HCT116 (cell line): ENCODE data around the gene ZNF331. TPM values are rescaled to one million over a fixed set of nuclear protein-coding genes. Genes with fewer than 3 reads are reported as not detected.

Experiments used
- ATAC-seq: fragments of 200-7000 bp; cut with Tn5 transposase; 2 replicates; pipeline ENCODE4 v1.9.1; 2020; ENCODE audit warnings: mild to moderate bottlenecking, moderate library complexity
- BruUV-seq: library from RNA; stranded (reverse); fragments of 400-500 nt; replicated peaks from 2 replicates; lab custom pipeline; 2021; lab: Mats Ljungman, UMichigan
- CTCF ChIA-PET: fragments of 300-600 bp; sonication (Branson Sonifier 250); formaldehyde crosslinking; loops from one replicate; lab custom pipeline; 2021; ENCODE audit warnings: antibody characterized with exemption; lab: Charles Lee
- POLR2A ChIA-PET: fragments of 300-600, 350-600 bp; sonication (Branson Sonifier 250); formaldehyde crosslinking; loops from one replicate; lab custom pipeline; 2021; ENCODE audit warnings: antibody characterized with exemption; lab: Charles Lee
- RAD21 ChIA-PET, 2 experiments: fragments of 300-600 bp; sonication (Branson Sonifier 250); formaldehyde crosslinking; loops; one replicate each; lab custom pipeline; 2023; ENCODE audit warnings: low total read pairs in 2 of 2; ENCODE audit not compliant: uncharacterized antibody in 2 of 2, unreplicated experiment in 2 of 2, low non-redundant PET in 1 of 2; lab: Charles Lee
- DNase-seq: peaks from one replicate; pipeline ENCODE4 v3.0.0-alpha.2; 2010; ENCODE audit warnings: low read depth, low spot score
- H2AFZ ChIP-seq: fragments of 200-600 bp; shearing (Covaris generic), sonication (generic); 2 replicates; pipeline ENCODE4 v1.6.1; 2017; ENCODE audit warnings: low read depth, mixed run types, mixed read lengths, antibody characterized with exemption, low read length; ENCODE audit not compliant: poor library complexity, severe bottlenecking
- H3K27ac ChIP-seq: 2 replicates; pipeline ENCODE4 v1.5.1; 2012; ENCODE audit warnings: low read depth, low read length
- H3K27me3 ChIP-seq: fragments of 200-600 bp; sonication (generic); 2 replicates; pipeline ENCODE4 v1.6.1; 2016; ENCODE audit warnings: mixed run types, low read length, mixed read lengths; ENCODE audit not compliant: insufficient read depth
- H3K36me3 ChIP-seq, 2 experiments: fragments of 200-500 bp in 1 of 2; fragments of 200-600 bp in 1 of 2; sonication (Bioruptor generic) in 1 of 2; sonication (generic) in 1 of 2; 2 replicates each; pipeline versions ENCODE4 v1.5.1 to v1.6.1; 2014 to 2016; ENCODE audit warnings: low read length in 2 of 2, inconsistent platforms in 1 of 2, mixed read lengths in 1 of 2, mixed run types in 1 of 2; ENCODE audit not compliant: insufficient read depth in 2 of 2, control insufficient read depth in 1 of 2
- H3K4me1 ChIP-seq, 2 experiments: fragments of 200-600 bp in 1 of 2; sonication (generic) in 1 of 2; 2 replicates each; pipeline versions ENCODE4 v1.5.1 to v1.6.1; 2012 to 2017; ENCODE audit warnings: low read length in 2 of 2, inconsistent platforms in 1 of 2, mild to moderate bottlenecking in 1 of 2, mixed read lengths in 1 of 2, mixed run types in 1 of 2, moderate library complexity in 1 of 2; ENCODE audit not compliant: insufficient read depth in 2 of 2, control insufficient read depth in 1 of 2
- H3K4me2 ChIP-seq: fragments of 200-600 bp; sonication (generic); 2 replicates; pipeline ENCODE4 v1.6.1; 2017; ENCODE audit warnings: mixed run types, low read length, mixed read lengths
- H3K4me3 ChIP-seq, 2 experiments: fragments of 200-600 bp in 1 of 2; sonication (generic) in 1 of 2; replicated peaks in 1 of 2; 2 replicates each; pipeline ENCODE4 v1.5.1; 2011 to 2016; ENCODE audit warnings: low read length in 2 of 2, control low read depth in 1 of 2, low read depth in 1 of 2, mild to moderate bottlenecking in 1 of 2, mixed read lengths in 1 of 2, mixed run types in 1 of 2
- H3K79me2 ChIP-seq: fragments of 200-600 bp; sonication (generic); 2 replicates; pipeline ENCODE4 v1.6.1; 2017; ENCODE audit warnings: mild to moderate bottlenecking, mixed run types, low read length, moderate library complexity, mixed read lengths; ENCODE audit not compliant: insufficient read depth
- H3K9ac ChIP-seq: fragments of 200-600 bp; sonication (generic); 2 replicates; pipeline ENCODE4 v1.6.1; 2016; ENCODE audit warnings: low read length, mixed read lengths
- H3K9me2 ChIP-seq: fragments of 200-600 bp; sonication (generic), shearing (Covaris generic); 2 replicates; pipeline ENCODE4 v1.6.1; 2017; ENCODE audit warnings: mixed run types, mild to moderate bottlenecking, moderate library complexity; ENCODE audit not compliant: insufficient read depth
- H3K9me3 ChIP-seq, 2 experiments: fragments of 200-500 bp in 1 of 2; fragments of 200-600 bp in 1 of 2; sonication (Bioruptor generic) in 1 of 2; sonication (generic) in 1 of 2; 2 replicates each; pipeline ENCODE4 v1.6.1; 2014 to 2017; ENCODE audit warnings: low read length in 2 of 2, mixed read lengths in 2 of 2, inconsistent platforms in 1 of 2, low read depth in 1 of 2, mild to moderate bottlenecking in 1 of 2, mixed run types in 1 of 2, moderate library complexity in 1 of 2; ENCODE audit not compliant: control insufficient read depth in 1 of 2, insufficient read depth in 1 of 2
- H4K20me1 ChIP-seq: fragments of 200-600 bp; sonication (generic), shearing (Covaris generic); 2 replicates; pipeline ENCODE4 v1.6.1; 2017; ENCODE audit warnings: mixed run types, mild to moderate bottlenecking, moderate library complexity; ENCODE audit not compliant: insufficient read depth
- EGR1 ChIP-seq: IDR thresholded peaks from 2 replicates; pipeline ENCODE4 v1.6.1; 2012; ENCODE audit warnings: low read depth
- EZH2 ChIP-seq: fragments of 200-600 bp; sonication (generic); IDR thresholded peaks from 2 replicates; pipeline ENCODE4 v1.6.1; 2017; ENCODE audit warnings: antibody characterized with exemption, mixed run types
- FOSL1 ChIP-seq: IDR thresholded peaks from 2 replicates; pipeline ENCODE4 v1.6.1; 2012; ENCODE audit warnings: low read depth
- POLR2A ChIP-seq: IDR thresholded peaks from 2 replicates; pipeline ENCODE4 v1.7.0; 2011; ENCODE audit warnings: borderline replicate concordance; ENCODE audit not compliant: insufficient read depth, insufficient read length; ENCODE audit errors: extremely low read depth
- RAD21 ChIP-seq: IDR thresholded peaks from 2 replicates; pipeline ENCODE4 v1.6.1; 2012; ENCODE audit warnings: low read depth, mild to moderate bottlenecking
- SP1 ChIP-seq: IDR thresholded peaks from 2 replicates; pipeline ENCODE4 v1.6.1; 2012; ENCODE audit warnings: low read depth
- SRF ChIP-seq: IDR thresholded peaks from 2 replicates; pipeline ENCODE4 v1.6.1; 2012; ENCODE audit warnings: low read depth
- TCF7L2 ChIP-seq: IDR thresholded peaks from 2 replicates; pipeline ENCODE4 v1.7.0; 2011; ENCODE audit warnings: borderline replicate concordance, inconsistent platforms; ENCODE audit not compliant: insufficient read depth, insufficient read length; ENCODE audit errors: extremely low read depth
- ZNF274 ChIP-seq: fragments of 200-500 bp; sonication (Bioruptor generic); IDR thresholded peaks from 2 replicates; pipeline ENCODE4 v1.6.1; 2014; ENCODE audit warnings: mild to moderate bottlenecking, low read depth, low read length, inconsistent platforms
- intact Hi-C: fragments of 100-400 bp; cut with micrococcal nuclease; formaldehyde crosslinking; loops from 2 replicates; pipeline ENCODE4 v1.10.0; 2022
- total RNA-seq: library from RNA; stranded (reverse); gene quantifications from one replicate; pipeline ENCODE4 v1.2.1, GENCODE V29; 2021; ENCODE audit not compliant: unreplicated experiment
- TF ChIP-seq, protein P1 (sequence below), 3 experiments: fragments of 200-600 bp in 1 of 3; sonication (generic) in 1 of 3; IDR thresholded peaks in 2 of 3; conservative IDR thresholded peaks in 1 of 3; 2 replicates each; pipeline ENCODE4 v1.5.1; 2012 to 2017; ENCODE audit warnings: low read depth in 2 of 3, low read length in 2 of 3, antibody characterized with exemption in 1 of 3, borderline replicate concordance in 1 of 3, control low read depth in 1 of 3, mild to moderate bottlenecking in 1 of 3, mixed read lengths in 1 of 3, mixed run types in 1 of 3, moderate library complexity in 1 of 3; ENCODE audit not compliant: insufficient read depth in 1 of 3
- TF ChIP-seq, protein P2 (sequence below): IDR thresholded peaks from 2 replicates; pipeline ENCODE4 v1.6.1; 2012; ENCODE audit warnings: low read depth

ZNF331 gene
- total RNA-seq, 1 experiment from 2014 or later = 0.59 TPM

DNA sequence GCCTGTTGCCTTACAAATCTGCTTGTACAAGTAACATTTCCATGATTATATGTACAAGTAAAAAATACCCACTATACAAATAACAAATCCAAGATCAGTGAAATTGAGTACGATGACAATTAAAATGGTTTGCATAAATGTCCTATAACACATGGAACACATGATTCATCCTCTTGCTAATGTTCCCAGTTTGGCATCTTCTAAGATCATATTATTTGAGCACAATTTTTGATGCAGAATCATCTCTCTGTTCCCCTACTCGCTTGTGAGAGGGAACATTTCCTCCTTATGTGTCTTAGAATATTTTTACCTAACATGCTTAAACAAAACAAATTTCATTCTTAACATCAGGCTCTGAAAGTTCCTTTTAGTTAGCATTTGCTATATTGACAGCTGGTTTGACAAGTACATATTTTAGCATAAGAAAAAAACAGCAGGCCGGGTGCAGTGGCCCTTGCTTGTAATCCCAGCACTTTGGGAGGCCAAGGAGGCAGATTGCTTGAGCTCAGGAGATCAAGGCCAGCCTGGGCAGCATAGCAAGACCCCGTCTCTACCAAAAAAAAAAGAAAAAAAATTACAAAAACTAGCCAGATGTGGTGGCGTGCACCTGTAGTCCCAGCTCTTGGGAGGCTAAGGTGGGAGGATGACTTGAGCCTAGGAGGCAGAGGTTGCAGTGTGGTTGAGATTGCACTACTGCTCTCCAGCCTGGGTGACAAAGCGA, 14.2 kb downstream of the ZNF331 start:
- no peak overlapping the region for H3K4me2 ChIP-seq
- H3K9me2 ChIP-seq = no peaks in the 10 kb centered on the region
- H3K27me3 ChIP-seq = no peaks in the 10 kb centered on the region
- TF ChIP-seq SP1 (no peak), EGR1 (no peak), ZNF274 (no peak), SRF (no peak), TCF7L2 (no peak), RAD21 (no peak)
- TF ChIP-seq, protein P1, sequence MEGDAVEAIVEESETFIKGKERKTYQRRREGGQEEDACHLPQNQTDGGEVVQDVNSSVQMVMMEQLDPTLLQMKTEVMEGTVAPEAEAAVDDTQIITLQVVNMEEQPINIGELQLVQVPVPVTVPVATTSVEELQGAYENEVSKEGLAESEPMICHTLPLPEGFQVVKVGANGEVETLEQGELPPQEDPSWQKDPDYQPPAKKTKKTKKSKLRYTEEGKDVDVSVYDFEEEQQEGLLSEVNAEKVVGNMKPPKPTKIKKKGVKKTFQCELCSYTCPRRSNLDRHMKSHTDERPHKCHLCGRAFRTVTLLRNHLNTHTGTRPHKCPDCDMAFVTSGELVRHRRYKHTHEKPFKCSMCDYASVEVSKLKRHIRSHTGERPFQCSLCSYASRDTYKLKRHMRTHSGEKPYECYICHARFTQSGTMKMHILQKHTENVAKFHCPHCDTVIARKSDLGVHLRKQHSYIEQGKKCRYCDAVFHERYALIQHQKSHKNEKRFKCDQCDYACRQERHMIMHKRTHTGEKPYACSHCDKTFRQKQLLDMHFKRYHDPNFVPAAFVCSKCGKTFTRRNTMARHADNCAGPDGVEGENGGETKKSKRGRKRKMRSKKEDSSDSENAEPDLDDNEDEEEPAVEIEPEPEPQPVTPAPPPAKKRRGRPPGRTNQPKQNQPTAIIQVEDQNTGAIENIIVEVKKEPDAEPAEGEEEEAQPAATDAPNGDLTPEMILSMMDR (IDR thresholded peaks at IDR 0.05 in 2 of 3, conservative IDR thresholded peaks at IDR 0.05 in 1 of 3; ENCODE audit: borderline replicate concordance in 1 of 3, insufficient read depth in 1 of 3, low read depth in 2 of 3, low read length in 2 of 3) = no peak
- TF ChIP-seq, all 23 proteins: peak for 0
- Histone ChIP-seq H3K27ac (no peak overlapping the region), H2AFZ (no peak overlapping the region), H4K20me1 (no peaks in the 10 kb centered on the region), H3K4me1 (no peaks in the 10 kb centered on the region), H3K79me2 (no peaks in the 10 kb centered on the region), H3K9ac (no peak overlapping the region), H3K4me3 (no peak overlapping the region), H3K9me3 (peaks cover 0 to 8% of the 10 kb centered on the region in 2 experiments; a peak in 2 of 4 replicates), H3K36me3 (no peaks in the 10 kb centered on the region)
- ChIA-PET RAD21 (no interaction called here), POLR2A (no interaction called here), CTCF (no interaction called here)
- intact Hi-C loops = no loop called here
- no peak for ATAC-seq
- DNase-seq = no peak
- no TSS peak for BruUV-seq

DNA sequence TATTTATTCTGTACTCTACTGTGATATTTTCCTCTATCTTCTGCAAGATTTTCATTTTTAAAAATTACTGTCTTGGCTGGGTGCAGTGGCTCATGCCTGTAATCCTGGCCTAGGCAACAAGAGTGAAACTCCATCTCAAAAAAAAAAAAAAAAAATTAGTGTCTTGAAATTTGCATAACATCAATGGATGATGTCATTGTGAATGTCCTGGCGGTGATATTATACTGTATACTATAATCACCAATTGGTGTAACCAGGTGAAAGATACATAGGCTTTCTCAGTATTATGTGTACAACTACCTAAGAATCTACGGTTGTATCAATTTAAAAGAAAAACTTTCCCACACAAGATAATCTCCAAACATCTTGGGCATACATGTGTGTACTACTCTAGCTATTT, 15.2 kb downstream of the ZNF331 start:
- H3K9me2 ChIP-seq = no peaks in the 10 kb centered on the region
- H3K4me2 ChIP-seq = no peak overlapping the region
- no peaks in the 10 kb centered on the region for H3K4me1 ChIP-seq
- no peak for DNase-seq
- no TSS peak for BruUV-seq
- no peaks in the 10 kb centered on the region for H4K20me1 ChIP-seq
- no peak overlapping the region for H3K9ac ChIP-seq
- H3K9me3 ChIP-seq = peaks cover 0 to 5% of the 10 kb centered on the region in 2 experiments; a peak in 2 of 4 replicates
- intact Hi-C loops = no loop called here
- no peaks in the 10 kb centered on the region for H3K27me3 ChIP-seq
- ChIA-PET POLR2A (no interaction called here), CTCF (no interaction called here), RAD21 (no interaction called here)
- H2AFZ ChIP-seq = no peak overlapping the region
- TF ChIP-seq FOSL1 (no peak), EZH2 (no peak), TCF7L2 (no peak), SRF (no peak), POLR2A (no peak)
- TF ChIP-seq, protein P2, sequence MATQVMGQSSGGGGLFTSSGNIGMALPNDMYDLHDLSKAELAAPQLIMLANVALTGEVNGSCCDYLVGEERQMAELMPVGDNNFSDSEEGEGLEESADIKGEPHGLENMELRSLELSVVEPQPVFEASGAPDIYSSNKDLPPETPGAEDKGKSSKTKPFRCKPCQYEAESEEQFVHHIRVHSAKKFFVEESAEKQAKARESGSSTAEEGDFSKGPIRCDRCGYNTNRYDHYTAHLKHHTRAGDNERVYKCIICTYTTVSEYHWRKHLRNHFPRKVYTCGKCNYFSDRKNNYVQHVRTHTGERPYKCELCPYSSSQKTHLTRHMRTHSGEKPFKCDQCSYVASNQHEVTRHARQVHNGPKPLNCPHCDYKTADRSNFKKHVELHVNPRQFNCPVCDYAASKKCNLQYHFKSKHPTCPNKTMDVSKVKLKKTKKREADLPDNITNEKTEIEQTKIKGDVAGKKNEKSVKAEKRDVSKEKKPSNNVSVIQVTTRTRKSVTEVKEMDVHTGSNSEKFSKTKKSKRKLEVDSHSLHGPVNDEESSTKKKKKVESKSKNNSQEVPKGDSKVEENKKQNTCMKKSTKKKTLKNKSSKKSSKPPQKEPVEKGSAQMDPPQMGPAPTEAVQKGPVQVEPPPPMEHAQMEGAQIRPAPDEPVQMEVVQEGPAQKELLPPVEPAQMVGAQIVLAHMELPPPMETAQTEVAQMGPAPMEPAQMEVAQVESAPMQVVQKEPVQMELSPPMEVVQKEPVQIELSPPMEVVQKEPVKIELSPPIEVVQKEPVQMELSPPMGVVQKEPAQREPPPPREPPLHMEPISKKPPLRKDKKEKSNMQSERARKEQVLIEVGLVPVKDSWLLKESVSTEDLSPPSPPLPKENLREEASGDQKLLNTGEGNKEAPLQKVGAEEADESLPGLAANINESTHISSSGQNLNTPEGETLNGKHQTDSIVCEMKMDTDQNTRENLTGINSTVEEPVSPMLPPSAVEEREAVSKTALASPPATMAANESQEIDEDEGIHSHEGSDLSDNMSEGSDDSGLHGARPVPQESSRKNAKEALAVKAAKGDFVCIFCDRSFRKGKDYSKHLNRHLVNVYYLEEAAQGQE = no peak
- TF ChIP-seq, protein P1 (IDR thresholded peaks at IDR 0.05 in 2 of 3, conservative IDR thresholded peaks at IDR 0.05 in 1 of 3; ENCODE audit: borderline replicate concordance in 1 of 3, insufficient read depth in 1 of 3, low read depth in 2 of 3, low read length in 2 of 3) = no peak
- H3K79me2 ChIP-seq = no peaks in the 10 kb centered on the region
- H3K4me3 ChIP-seq = no peak overlapping the region
- no peak for ATAC-seq
- H3K36me3 ChIP-seq = no peaks in the 10 kb centered on the region
- H3K27ac ChIP-seq = no peak overlapping the region
